Activated CD4-positive, alpha-beta memory T cell treated with anti-CD3 and anti-CD28 coated beads for 36 hours (primary cell): ENCODE results near the gene HRH1. TPM values are rescaled to one million over a fixed set of nuclear protein-coding genes. Genes with fewer than 3 reads are reported as not detected.

Experiments
- CTCF ChIA-PET: fragments of 350-600 bp; sonication (Branson Sonifier 250); formaldehyde crosslinking; loops from one replicate; lab custom pipeline; 2021; ENCODE audit warnings: antibody characterized with exemption, inconsistent platforms; lab: Charles Lee
- POLR2A ChIA-PET: fragments of 350-600 bp; sonication (Branson Sonifier 250); formaldehyde crosslinking; loops from one replicate; lab custom pipeline; 2021; ENCODE audit warnings: antibody characterized with exemption; lab: Charles Lee
- DNase-seq: peaks from one replicate; pipeline ENCODE4 v3.0.0-alpha.2; 2020
- H3K27ac Mint-ChIP-seq: one replicate; pipeline ENCODE4 v1.8.0; 2021; ENCODE audit warnings: mixed read lengths
- H3K27me3 Mint-ChIP-seq: one replicate; pipeline ENCODE4 v1.8.0; 2021; ENCODE audit warnings: mixed read lengths
- H3K36me3 Mint-ChIP-seq: one replicate; pipeline ENCODE4 v1.8.0; 2021; ENCODE audit warnings: mixed read lengths
- H3K4me1 Mint-ChIP-seq: one replicate; pipeline ENCODE4 v1.8.0; 2021; ENCODE audit warnings: low read depth, mixed read lengths
- H3K4me3 Mint-ChIP-seq: one replicate; pipeline ENCODE4 v1.8.0; 2021; ENCODE audit warnings: mild to moderate bottlenecking, mixed read lengths
- H3K9me3 Mint-ChIP-seq: one replicate; pipeline ENCODE4 v1.8.0; 2021; ENCODE audit warnings: mixed read lengths
- intact Hi-C: fragments of 100-400 bp; cut with micrococcal nuclease; formaldehyde crosslinking; loops from one replicate; pipeline ENCODE4 v1.15.1; 2023
- total RNA-seq, 2 experiments: library from RNA; stranded (reverse); gene quantifications; one replicate each; pipeline ENCODE4 v1.2.3, GENCODE V29; 2021

The HRH1 gene
- total RNA-seq, 2 experiments from 2014 or later = 2.3 to 2.9 TPM

DNA sequence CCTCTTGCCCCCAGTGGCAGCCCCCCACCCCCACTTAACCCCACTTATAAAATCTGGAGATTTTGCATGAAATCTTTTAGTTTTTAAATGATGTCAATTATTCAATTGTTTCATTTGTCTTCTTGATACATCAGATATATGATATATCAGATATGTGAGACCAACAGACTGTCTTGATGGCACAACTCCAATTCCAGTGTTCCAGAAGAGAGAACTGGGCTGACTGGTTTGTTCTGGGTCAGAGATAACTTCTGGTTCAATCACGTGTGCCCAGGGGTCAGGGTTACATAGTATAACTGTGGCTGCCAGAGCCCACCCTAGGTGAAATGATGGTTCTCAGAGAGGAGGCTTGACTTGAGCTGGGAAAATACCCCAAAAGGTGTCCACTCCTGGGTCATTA lies 85.5 kb downstream of the HRH1 start:
- CTCF ChIA-PET = interaction anchor here (1.5 to 7.5 kb wide), 2 partner anchors 33 to 95 kb away, joined by 3 to 101 read pairs; no protein-coding TSS in a partner anchor
- Mint-ChIP-seq H3K27me3 (peaks cover 18% of the 10 kb centered on the region), H3K27ac (peak overlapping the region; percentile 97), H3K4me1 (peaks cover 39% of the 10 kb centered on the region), H3K36me3 (peaks cover 4% of the 10 kb centered on the region), H3K4me3 (no peak overlapping the region), H3K9me3 (peaks cover 20% of the 10 kb centered on the region)
- no peak for DNase-seq
- POLR2A ChIA-PET = interaction anchor here (0.7 to 2.5 kb wide), 4 partner anchors 9 to 992 kb away, joined by 3 to 23 read pairs (median 4); partner anchors contain the start of gene TATDN2
- intact Hi-C loops = loop anchor here (1.0 to 5.0 kb wide), 6 partner anchors 12 to 948 kb away; partner anchors contain the start of genes ATG7 and VGLL4

GRCh38 chr3:11240496-11240895 lies 86.2 kb downstream of the HRH1 start:
- H3K27ac Mint-ChIP-seq = peak overlapping the region; percentile 97
- H3K4me3 Mint-ChIP-seq = peak overlapping the region; percentile 48
- peaks cover 4% of the 10 kb centered on the region for H3K36me3 Mint-ChIP-seq
- intact Hi-C loops = loop anchor here (1.0 kb wide), 1 partner anchor 11 kb away; no protein-coding TSS in a partner anchor
- peaks cover 20% of the 10 kb centered on the region for H3K9me3 Mint-ChIP-seq
- peaks cover 39% of the 10 kb centered on the region for H3K4me1 Mint-ChIP-seq
- peaks cover 15% of the 10 kb centered on the region for H3K27me3 Mint-ChIP-seq
- ChIA-PET POLR2A (no interaction called here), CTCF (interaction anchor here (1.5 kb wide), 1 partner anchor 33 kb away, joined by 3 read pairs; no protein-coding TSS in a partner anchor)
- peak; percentile 62 for DNase-seq

DNA sequence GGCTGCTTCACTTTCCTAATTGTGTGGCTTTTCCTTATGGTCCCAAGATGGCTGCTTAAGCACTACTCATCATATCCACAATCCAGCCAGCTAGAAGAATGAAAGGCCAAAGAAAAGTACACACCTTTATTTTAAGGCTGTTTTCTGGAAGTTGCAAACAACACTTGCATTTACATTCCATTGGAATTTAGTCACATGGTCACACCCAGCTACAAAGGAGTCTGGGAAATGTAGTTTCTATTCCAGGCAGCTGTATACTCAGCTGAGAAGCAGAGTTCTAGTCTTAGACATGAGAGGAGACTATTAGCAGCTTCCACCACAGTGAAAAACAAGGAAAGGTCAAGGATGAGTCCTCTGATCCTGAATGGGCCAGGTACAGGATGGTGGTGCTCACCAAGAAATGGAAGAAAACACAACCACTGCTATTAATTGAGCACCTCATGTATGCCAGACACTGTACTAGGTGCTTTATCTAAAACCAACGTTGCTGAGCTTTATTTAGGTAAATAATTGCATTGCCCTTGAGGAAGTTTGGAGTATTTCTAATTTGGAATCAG lies 89.9 kb downstream of the HRH1 start:
- intact Hi-C loops = no loop called here
- Mint-ChIP-seq H3K4me1 (peaks cover 16% of the 10 kb centered on the region), H3K36me3 (peaks cover 2% of the 10 kb centered on the region), H3K4me3 (no peak overlapping the region), H3K9me3 (peaks cover 9% of the 10 kb centered on the region), H3K27me3 (peaks cover 15% of the 10 kb centered on the region), H3K27ac (no peak overlapping the region)
- ChIA-PET CTCF (interaction anchor here (1.3 to 2.5 kb wide), 2 partner anchors 8 to 90 kb away, joined by 3 to 6 read pairs; no protein-coding TSS in a partner anchor), POLR2A (interaction anchor here (0.6 kb wide), 1 partner anchor 28 kb away, joined by 3 read pairs; the partner anchor contains the start of gene ATG7)
- DNase-seq = no peak

GRCh38 chr3:11245276-11245675 lies 91.0 kb downstream of the HRH1 start:
- peaks cover 4% of the 10 kb centered on the region for H3K9me3 Mint-ChIP-seq
- intact Hi-C loops = no loop called here
- no peak for DNase-seq
- POLR2A ChIA-PET = no interaction called here
- H3K4me1 Mint-ChIP-seq = peaks cover 6% of the 10 kb centered on the region
- no peak overlapping the region for H3K27ac Mint-ChIP-seq
- peaks cover 15% of the 10 kb centered on the region for H3K27me3 Mint-ChIP-seq
- H3K4me3 Mint-ChIP-seq = no peak overlapping the region
- CTCF ChIA-PET = interaction anchor here (2.5 kb wide), 1 partner anchor 89 kb away, joined by 6 read pairs; no protein-coding TSS in a partner anchor
- peaks cover 2% of the 10 kb centered on the region for H3K36me3 Mint-ChIP-seq

- no peaks in the 10 kb centered on the region for H3K36me3 Mint-ChIP-seq
- ChIA-PET CTCF (interaction anchor here (1.2 to 2.5 kb wide), 2 partner anchors 8 to 88 kb away, joined by 3 to 6 read pairs; no protein-coding TSS in a partner anchor), POLR2A (no interaction called here)
- H3K9me3 Mint-ChIP-seq = no peaks in the 10 kb centered on the region
- intact Hi-C loops = no loop called here
- no peak for DNase-seq
- H3K27ac Mint-ChIP-seq = no peak overlapping the region
- H3K4me3 Mint-ChIP-seq = no peak overlapping the region
- peaks cover 11% of the 10 kb centered on the region for H3K27me3 Mint-ChIP-seq
- H3K4me1 Mint-ChIP-seq = peaks cover 8% of the 10 kb centered on the region
Measured at GRCh38 chr3:11245827-11246662, 91.8 kb downstream of the HRH1 start.

- no peaks in the 10 kb centered on the region for H3K9me3 Mint-ChIP-seq
- POLR2A ChIA-PET = no interaction called here
- no peaks in the 10 kb centered on the region for H3K36me3 Mint-ChIP-seq
- intact Hi-C loops = no loop called here
- no peak overlapping the region for H3K4me3 Mint-ChIP-seq
- no peak for DNase-seq
- peaks cover 11% of the 10 kb centered on the region for H3K27me3 Mint-ChIP-seq
- CTCF ChIA-PET = interaction anchor here (1.2 kb wide), 1 partner anchor 9 kb away, joined by 3 read pairs; no protein-coding TSS in a partner anchor
- H3K27ac Mint-ChIP-seq = no peak overlapping the region
- peaks cover 13% of the 10 kb centered on the region for H3K4me1 Mint-ChIP-seq
Measured at GRCh38 chr3:11246663-11246970, 92.3 kb downstream of the HRH1 start.

GRCh38 chr3:11247362-11247761 lies 93.1 kb downstream of the HRH1 start:
- DNase-seq = no peak
- Mint-ChIP-seq H3K4me3 (no peak overlapping the region), H3K27ac (no peak overlapping the region), H3K4me1 (peaks cover 19% of the 10 kb centered on the region), H3K36me3 (no peaks in the 10 kb centered on the region), H3K9me3 (no peaks in the 10 kb centered on the region), H3K27me3 (peaks cover 11% of the 10 kb centered on the region)
- POLR2A ChIA-PET = no interaction called here
- intact Hi-C loops = no loop called here
- CTCF ChIA-PET = no interaction called here

- ChIA-PET POLR2A (interaction anchor here (1.0 kb wide), 1 partner anchor 9 kb away, joined by 3 read pairs; no protein-coding TSS in a partner anchor), CTCF (no interaction called here)
- Mint-ChIP-seq H3K9me3 (no peaks in the 10 kb centered on the region), H3K27me3 (peaks cover 8% of the 10 kb centered on the region), H3K4me3 (no peak overlapping the region), H3K27ac (no peak overlapping the region), H3K4me1 (peaks cover 19% of the 10 kb centered on the region), H3K36me3 (no peaks in the 10 kb centered on the region)
- no peak for DNase-seq
- intact Hi-C loops = no loop called here
Measured at GRCh38 chr3:11248596-11248995, 94.3 kb downstream of the HRH1 start.

- CTCF ChIA-PET = interaction anchor here (1.4 kb wide), 1 partner anchor 15 kb away, joined by 3 read pairs; no protein-coding TSS in a partner anchor
- H3K9me3 Mint-ChIP-seq = no peaks in the 10 kb centered on the region
- peaks cover 19% of the 10 kb centered on the region for H3K4me1 Mint-ChIP-seq
- H3K27me3 Mint-ChIP-seq = peaks cover 1% of the 10 kb centered on the region
- peak; percentile 19 for DNase-seq
- peak overlapping the region; percentile 87 for H3K27ac Mint-ChIP-seq
- intact Hi-C loops = loop anchor here (1.0 kb wide), 1 partner anchor 11 kb away; no protein-coding TSS in a partner anchor
- peak overlapping the region; percentile 66 for H3K4me3 Mint-ChIP-seq
- POLR2A ChIA-PET = interaction anchor here (1.5 kb wide), 1 partner anchor 13 kb away, joined by 3 read pairs; no protein-coding TSS in a partner anchor
- H3K36me3 Mint-ChIP-seq = peaks cover 6% of the 10 kb centered on the region
Measured at GRCh38 chr3:11250902-11251806, 96.9 kb downstream of the HRH1 start.

- Mint-ChIP-seq H3K4me3 (peak overlapping the region; percentile 66), H3K36me3 (peaks cover 6% of the 10 kb centered on the region), H3K27me3 (peaks cover 1% of the 10 kb centered on the region), H3K9me3 (no peaks in the 10 kb centered on the region), H3K27ac (peak overlapping the region; percentile 87), H3K4me1 (peaks cover 19% of the 10 kb centered on the region)
- DNase-seq = no peak
- ChIA-PET CTCF (no interaction called here), POLR2A (interaction anchor here (0.9 to 1.5 kb wide), 2 partner anchors 14 to 20 kb away, joined by 3 to 4 read pairs; partner anchors contain the start of gene ATG7)
- intact Hi-C loops = loop anchor here (1.0 kb wide), 1 partner anchor 11 kb away; no protein-coding TSS in a partner anchor
Measured at GRCh38 chr3:11251807-11252176, 97.5 kb downstream of the HRH1 start.

DNA sequence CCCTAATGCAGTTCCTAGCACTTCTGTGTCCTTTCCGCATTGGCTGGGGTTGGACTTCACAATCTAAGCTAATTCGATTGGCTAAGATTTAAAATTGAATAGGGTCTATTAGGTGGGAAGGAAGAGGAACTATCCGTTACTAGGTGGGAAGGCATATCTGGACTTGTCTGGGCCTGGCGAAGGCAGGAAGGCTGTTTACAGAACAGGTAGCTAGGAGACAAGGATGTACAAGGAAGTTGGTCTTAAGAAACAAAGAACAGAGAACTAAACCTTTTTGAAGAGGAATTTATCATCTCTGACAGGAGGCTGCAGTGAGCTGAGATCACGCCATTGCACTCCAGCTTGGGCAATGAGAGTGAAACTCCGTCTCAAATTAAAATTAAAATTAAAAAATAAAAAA lies 100.6 kb downstream of the HRH1 start:
- DNase-seq = no peak
- no peak overlapping the region for H3K27ac Mint-ChIP-seq
- ChIA-PET CTCF (no interaction called here), POLR2A (no interaction called here)
- no peak overlapping the region for H3K4me3 Mint-ChIP-seq
- no peaks in the 10 kb centered on the region for H3K9me3 Mint-ChIP-seq
- peaks cover 13% of the 10 kb centered on the region for H3K36me3 Mint-ChIP-seq
- peaks cover 19% of the 10 kb centered on the region for H3K4me1 Mint-ChIP-seq
- H3K27me3 Mint-ChIP-seq = peaks cover 5% of the 10 kb centered on the region
- intact Hi-C loops = no loop called here
